SU-DHL-6 (cell line): ENCODE data around the gene GBX2.

ENCODE experiments used
- CTCF ChIP-seq: fragments of 200-600 bp; sonication (generic); IDR thresholded peaks from one replicate; pipeline ENCODE4 v1.5.1; 2017; ENCODE audit warnings: antibody characterized with exemption, mild to moderate bottlenecking, low read length, moderate library complexity; ENCODE audit not compliant: insufficient read depth, poor library complexity, severe bottlenecking
- EZH2phosphoT487 ChIP-seq: fragments of 200-600 bp; sonication (generic), shearing (Covaris generic); conservative IDR thresholded peaks from 2 replicates; pipeline ENCODE4 v1.6.1; 2018; ENCODE audit warnings: mild to moderate bottlenecking, antibody characterized with exemption, low read length, moderate library complexity, mixed read lengths

DNA sequence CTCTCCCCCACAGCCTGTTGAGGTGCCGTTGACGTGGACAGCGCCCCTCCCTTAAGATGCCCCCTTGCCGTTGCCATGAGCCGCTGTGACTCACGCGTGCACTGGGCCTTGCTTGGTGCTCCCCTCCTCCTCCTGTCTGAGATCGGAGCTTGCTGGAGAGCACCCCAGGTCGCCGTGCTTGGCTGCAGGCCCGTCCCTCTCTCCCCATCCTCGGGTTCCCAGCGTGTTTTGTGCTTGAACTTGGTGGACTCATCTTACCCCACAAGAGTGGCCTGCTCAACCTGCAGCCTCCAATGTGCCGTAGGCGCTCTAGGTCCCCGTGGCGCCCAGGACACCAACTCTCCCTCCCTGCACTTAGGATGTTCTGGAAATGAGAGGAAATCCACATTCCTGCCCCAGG, 39.9 kb downstream of the GBX2 start:
- TF ChIP-seq CTCF (no peak), EZH2phosphoT487 (no peak)
